Astrocyte (in vitro differentiated cells and primary cell): ENCODE measurements around the gene PLOD1. TPM values are rescaled to one million over a fixed set of nuclear protein-coding genes. Genes with fewer than 3 reads are reported as not detected.

Source experiments
- DNase-seq: peaks from one replicate; pipeline ENCODE4 v3.0.0-alpha.2; 2010; ENCODE audit warnings: low read depth
- FAIRE-seq: peaks from 2 replicates; lab custom pipeline; 2011; peaks lifted over from hg19 to GRCh38; lab: Jason Lieb, UNC
- H2AFZ ChIP-seq: 2 replicates; pipeline ENCODE4 v1.6.0; 2012; ENCODE audit warnings: low read depth, low read length, inconsistent platforms
- H3K27ac ChIP-seq: 2 replicates; pipeline ENCODE4 v1.5.1; 2011; ENCODE audit warnings: low read depth, low read length, inconsistent platforms
- H3K27me3 ChIP-seq: 2 replicates; pipeline ENCODE4 v1.6.0; 2011; ENCODE audit warnings: low read length, inconsistent platforms; ENCODE audit not compliant: insufficient read depth
- H3K36me3 ChIP-seq: 2 replicates; pipeline ENCODE4 v1.5.1; 2011; ENCODE audit warnings: low read length, inconsistent platforms; ENCODE audit not compliant: insufficient read depth
- H3K4me1 ChIP-seq: 2 replicates; pipeline ENCODE4 v1.5.1; 2011; ENCODE audit warnings: low read length, inconsistent platforms; ENCODE audit not compliant: insufficient read depth
- H3K4me2 ChIP-seq: 2 replicates; pipeline ENCODE4 v1.6.0; 2012; ENCODE audit warnings: low read length, inconsistent platforms
- H3K4me3 ChIP-seq: 2 replicates; pipeline ENCODE4 v1.5.1; 2011; ENCODE audit warnings: low read depth, mild to moderate bottlenecking, low read length, inconsistent platforms; ENCODE audit not compliant: insufficient read depth
- H3K79me2 ChIP-seq: 2 replicates; pipeline ENCODE4 v1.6.0; 2012; ENCODE audit warnings: mild to moderate bottlenecking, low read length, inconsistent platforms; ENCODE audit not compliant: insufficient read depth
- H3K9ac ChIP-seq: 2 replicates; pipeline ENCODE4 v1.6.0; 2012; ENCODE audit warnings: mild to moderate bottlenecking, low read length, inconsistent platforms
- H3K9me3 ChIP-seq: 2 replicates; pipeline ENCODE4 v1.5.1; 2012; ENCODE audit warnings: low read depth, mild to moderate bottlenecking, low read length, inconsistent platforms; ENCODE audit not compliant: insufficient read depth
- H4K20me1 ChIP-seq: 2 replicates; pipeline ENCODE4 v1.6.0; 2012; ENCODE audit warnings: low read length, inconsistent platforms; ENCODE audit not compliant: insufficient read depth
- H3K27ac Mint-ChIP-seq: one replicate; pipeline ENCODE4 v1.8.0; 2021; ENCODE audit warnings: mild to moderate bottlenecking, mixed read lengths; ENCODE audit not compliant: unreplicated experiment
- H3K27me3 Mint-ChIP-seq: one replicate; pipeline ENCODE4 v1.8.0; 2021; ENCODE audit warnings: low read depth, mixed read lengths; ENCODE audit not compliant: unreplicated experiment
- H3K36me3 Mint-ChIP-seq: one replicate; pipeline ENCODE4 v1.8.0; 2021; ENCODE audit warnings: low read depth, mixed read lengths; ENCODE audit not compliant: unreplicated experiment
- H3K4me1 Mint-ChIP-seq: one replicate; pipeline ENCODE4 v1.8.0; 2021; ENCODE audit warnings: low read depth, mixed read lengths; ENCODE audit not compliant: unreplicated experiment
- H3K4me3 Mint-ChIP-seq: one replicate; pipeline ENCODE4 v1.8.0; 2021; ENCODE audit warnings: mild to moderate bottlenecking, moderate library complexity, mixed read lengths; ENCODE audit not compliant: unreplicated experiment
- H3K9me3 Mint-ChIP-seq: one replicate; pipeline ENCODE4 v1.8.0; 2021; ENCODE audit warnings: mild to moderate bottlenecking, mixed read lengths; ENCODE audit not compliant: unreplicated experiment
- CTCF ChIP-seq: IDR thresholded peaks from 2 replicates; pipeline ENCODE4 v1.5.1; 2011; ENCODE audit warnings: low read depth, mild to moderate bottlenecking, inconsistent platforms, low read length, moderate library complexity; ENCODE audit not compliant: insufficient read depth
- EZH2 ChIP-seq: IDR thresholded peaks from 2 replicates; pipeline ENCODE4 v1.6.1; 2012; ENCODE audit warnings: mild to moderate bottlenecking, low read length, inconsistent platforms; ENCODE audit not compliant: insufficient read depth
- total RNA-seq: library from RNA; stranded (reverse); gene quantifications from 2 replicates; pipeline ENCODE4 v1.2.1, GENCODE V29; 2021

The PLOD1 gene
- total RNA-seq, 1 donor from 2014 or later = 375 TPM

- Mint-ChIP-seq H3K4me3 (no peak overlapping the region), H3K4me1 (peaks cover 3% of the 10 kb centered on the region), H3K9me3 (no peaks in the 10 kb centered on the region), H3K27me3 (no peaks in the 10 kb centered on the region), H3K36me3 (peaks cover 47% of the 10 kb centered on the region), H3K27ac (peak overlapping the region; percentile 68)
- Histone ChIP-seq H3K79me2 (no peaks in the 10 kb centered on the region), H3K4me2 (no peak overlapping the region), H3K9me3 (no peaks in the 10 kb centered on the region), H2AFZ (no peak overlapping the region), H3K4me1 (peaks cover 10% of the 10 kb centered on the region), H3K36me3 (peaks cover 55% of the 10 kb centered on the region), H3K4me3 (no peak overlapping the region), H3K9ac (no peak overlapping the region), H3K27me3 (no peaks in the 10 kb centered on the region), H3K27ac (peak overlapping the region; percentile 35), H4K20me1 (peaks cover 12% of the 10 kb centered on the region)
- DNase-seq (peak; percentile 42), FAIRE-seq (no peak)
- TF ChIP-seq CTCF (no peak), EZH2 (no peak)
Measured at GRCh38 chr1:12001996-12002493, 67.5 kb downstream of the PLOD1 start.

GRCh38 chr1:12003762-12004161, 69.2 kb downstream of the PLOD1 start:
- H3K27ac Mint-ChIP-seq = no peak overlapping the region
- Histone ChIP-seq H3K9me3 (no peaks in the 10 kb centered on the region), H4K20me1 (peaks cover 12% of the 10 kb centered on the region), H2AFZ (no peak overlapping the region), H3K9ac (no peak overlapping the region), H3K79me2 (no peaks in the 10 kb centered on the region), H3K27ac (no peak overlapping the region), H3K36me3 (peaks cover 50% of the 10 kb centered on the region), H3K4me1 (peaks cover 10% of the 10 kb centered on the region), H3K27me3 (no peaks in the 10 kb centered on the region), H3K4me3 (no peak overlapping the region), H3K4me2 (no peak overlapping the region)
- no peak for FAIRE-seq
- peaks cover 3% of the 10 kb centered on the region for H3K4me1 Mint-ChIP-seq
- H3K4me3 Mint-ChIP-seq = no peak overlapping the region
- H3K36me3 Mint-ChIP-seq = peaks cover 53% of the 10 kb centered on the region
- no peak for TF ChIP-seq CTCF
- TF ChIP-seq EZH2 = no peak
- DNase-seq = no peak
- no peaks in the 10 kb centered on the region for H3K27me3 Mint-ChIP-seq
- no peaks in the 10 kb centered on the region for H3K9me3 Mint-ChIP-seq

GRCh38 chr1:12005488-12006166, 71.1 kb downstream of the PLOD1 start:
- Histone ChIP-seq H3K36me3 (peaks cover 48% of the 10 kb centered on the region), H3K27ac (no peak overlapping the region), H3K9ac (no peak overlapping the region), H3K4me3 (no peak overlapping the region), H3K9me3 (no peaks in the 10 kb centered on the region), H3K4me2 (no peak overlapping the region), H4K20me1 (peaks cover 12% of the 10 kb centered on the region), H2AFZ (no peak overlapping the region), H3K79me2 (no peaks in the 10 kb centered on the region), H3K27me3 (no peaks in the 10 kb centered on the region), H3K4me1 (peaks cover 10% of the 10 kb centered on the region)
- Mint-ChIP-seq H3K4me3 (no peak overlapping the region), H3K27ac (no peak overlapping the region), H3K9me3 (no peaks in the 10 kb centered on the region), H3K4me1 (peaks cover 3% of the 10 kb centered on the region), H3K36me3 (peaks cover 58% of the 10 kb centered on the region), H3K27me3 (no peaks in the 10 kb centered on the region)
- TF ChIP-seq CTCF (no peak), EZH2 (no peak)
- DNase-seq (no peak), FAIRE-seq (no peak)
